Measurements from ENCODE around the gene DTNA.
"Not testable (repeated sequence)": the region's sequence is repeated elsewhere in the genome, so short reads cannot be mapped to it uniquely, and the experiment has no call there.

Gene DTNA

DNA sequence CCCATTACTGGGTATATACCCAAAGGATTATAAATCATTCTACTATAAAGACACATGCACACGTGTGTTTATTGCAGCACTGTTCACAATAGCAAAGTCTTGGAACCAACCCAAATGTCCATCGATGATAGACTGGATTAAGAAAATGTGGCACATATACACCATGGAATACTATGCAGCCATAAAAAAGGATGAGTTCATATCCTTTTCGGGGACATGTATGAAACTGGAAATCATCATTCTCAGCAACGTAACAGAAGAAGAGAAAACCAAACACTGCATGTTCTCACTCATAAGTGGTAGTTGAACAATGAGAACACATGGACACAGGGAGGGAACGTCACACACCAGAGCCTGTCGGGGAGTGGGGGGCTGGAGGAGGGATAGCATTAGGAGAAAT, 15.6 kb downstream of the DTNA start:
- DNase-seq (ENCODE audit: low spot score) = not testable (repeated sequence)

DNA sequence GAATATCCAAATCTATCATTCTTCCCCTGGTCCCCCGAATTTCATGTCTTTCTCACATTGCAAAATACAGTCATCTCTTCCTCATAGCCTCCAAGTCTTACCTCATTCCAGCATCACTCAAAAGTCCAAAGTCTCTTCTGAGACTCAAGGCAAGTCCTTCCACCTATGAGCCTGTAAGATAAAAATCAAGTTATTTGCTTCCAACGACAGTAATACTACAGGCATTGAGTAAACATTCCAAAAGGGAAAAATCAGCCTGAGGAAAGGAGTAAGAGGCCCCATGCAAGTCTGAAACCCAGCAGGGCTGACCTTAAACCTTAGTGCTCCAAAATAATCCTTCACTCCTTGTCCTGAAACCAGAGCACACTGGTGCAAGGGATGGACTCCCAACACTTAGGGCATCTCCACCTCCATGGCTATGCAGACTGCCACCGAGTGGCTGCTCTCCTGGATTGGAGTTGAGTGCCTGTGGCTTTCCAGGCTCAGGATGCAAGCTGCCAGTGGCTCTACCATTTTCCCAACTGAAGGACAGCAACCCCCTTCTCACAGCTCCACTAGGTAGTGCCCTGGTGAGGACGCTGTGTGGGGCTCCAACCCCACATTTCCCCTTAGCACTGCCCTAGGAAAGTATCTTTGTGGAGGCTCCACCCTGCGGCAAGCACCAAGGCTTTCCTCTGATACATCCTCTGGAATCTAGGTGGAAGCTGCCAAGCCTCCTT, 16.3 kb downstream of the DTNA start:
- no peak for DNase-seq (ENCODE audit: low spot score)

DNA sequence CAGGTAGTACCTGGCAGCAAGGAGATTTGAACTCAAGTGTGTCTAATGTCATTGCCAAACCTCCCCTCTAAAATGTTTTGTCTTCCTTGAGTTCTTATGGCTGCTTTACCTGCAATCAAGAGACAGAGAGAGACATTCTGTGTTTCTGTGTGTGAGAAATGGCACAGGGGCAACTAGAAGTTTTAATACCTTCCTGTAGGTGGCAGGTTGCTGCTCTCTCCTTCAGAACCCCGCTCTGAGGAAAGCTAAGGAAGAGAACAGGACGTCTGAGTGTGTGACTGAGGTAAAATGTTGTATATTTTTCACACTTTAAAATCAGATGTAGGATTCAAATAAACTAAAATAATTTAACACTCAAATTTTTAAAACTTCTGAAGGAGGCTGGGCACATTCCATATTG, 19.2 kb downstream of the DTNA start:
- peak; percentile 60 for DNase-seq (ENCODE audit: low spot score)

DNA sequence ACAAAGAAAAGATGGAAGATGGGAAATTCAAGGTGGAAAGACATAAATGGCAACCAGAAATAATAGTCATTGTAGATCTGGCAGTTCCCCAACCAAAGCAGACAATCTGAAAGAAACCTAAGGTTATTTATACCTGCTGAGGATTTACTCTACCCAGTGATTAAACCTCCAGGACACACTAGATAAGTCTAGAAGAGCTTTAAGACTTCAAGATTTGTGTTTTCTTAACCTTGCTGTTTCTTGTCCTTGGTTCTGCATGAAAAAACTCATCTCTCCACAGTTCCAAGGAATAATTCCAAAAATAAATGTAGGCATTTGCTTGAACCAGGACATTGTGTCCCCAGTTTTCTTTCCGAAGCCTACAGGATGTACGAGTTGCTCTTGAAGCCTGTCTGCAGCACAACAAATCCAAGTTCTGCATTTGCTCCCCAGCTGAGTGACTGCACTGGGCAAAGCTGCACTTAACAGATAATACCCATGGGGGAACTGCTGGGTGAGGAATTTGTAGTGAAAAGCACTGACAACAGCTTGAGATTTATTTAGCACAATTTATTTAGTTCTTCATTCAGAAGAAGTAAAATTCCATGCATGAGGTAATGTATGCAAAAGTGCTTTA, 19.8 kb downstream of the DTNA start:
- DNase-seq (ENCODE audit: low spot score) = peak; percentile 24

DNA sequence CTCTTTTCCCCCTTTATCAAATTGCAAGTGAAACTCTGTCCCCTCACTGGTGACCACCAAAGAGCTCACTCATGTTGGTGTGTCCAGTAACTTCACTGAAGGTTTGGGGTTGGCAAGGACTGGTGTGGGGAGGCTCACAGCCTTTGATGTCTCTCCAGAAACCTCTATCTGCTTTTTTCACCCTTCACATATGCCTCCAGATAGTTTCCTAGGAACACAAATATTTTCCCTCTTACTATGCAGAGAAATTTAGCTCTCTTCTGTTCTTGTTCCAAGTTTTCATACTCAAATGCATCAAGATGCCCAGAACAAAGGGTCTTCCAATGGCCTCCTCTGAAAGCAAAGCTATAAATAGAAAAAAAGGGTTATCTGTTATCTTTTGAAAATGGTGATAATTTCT, 20.7 kb downstream of the DTNA start:
- DNase-seq (ENCODE audit: low spot score) = no peak

DNA sequence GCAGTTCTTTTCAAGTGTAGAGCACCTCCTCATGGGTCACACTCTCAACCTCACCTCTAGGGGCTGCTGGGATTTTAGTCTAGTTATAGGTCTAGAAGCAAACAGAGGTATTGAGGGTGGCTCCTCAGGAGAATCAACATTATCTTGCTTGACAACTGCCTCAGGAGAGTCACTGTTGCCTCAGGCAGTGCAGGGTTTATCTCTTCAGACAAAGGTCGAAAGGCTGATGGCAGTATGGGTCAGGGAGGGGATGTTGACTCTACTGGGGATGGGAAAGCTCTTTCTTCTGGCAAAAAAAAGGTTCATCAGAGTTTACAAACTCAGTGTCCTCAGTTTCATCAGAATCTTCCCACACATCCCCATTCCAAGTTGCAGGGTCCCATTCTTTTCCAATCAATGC, 24.0 kb downstream of the DTNA start:
- DNase-seq (ENCODE audit: low spot score) = no peak

DNA sequence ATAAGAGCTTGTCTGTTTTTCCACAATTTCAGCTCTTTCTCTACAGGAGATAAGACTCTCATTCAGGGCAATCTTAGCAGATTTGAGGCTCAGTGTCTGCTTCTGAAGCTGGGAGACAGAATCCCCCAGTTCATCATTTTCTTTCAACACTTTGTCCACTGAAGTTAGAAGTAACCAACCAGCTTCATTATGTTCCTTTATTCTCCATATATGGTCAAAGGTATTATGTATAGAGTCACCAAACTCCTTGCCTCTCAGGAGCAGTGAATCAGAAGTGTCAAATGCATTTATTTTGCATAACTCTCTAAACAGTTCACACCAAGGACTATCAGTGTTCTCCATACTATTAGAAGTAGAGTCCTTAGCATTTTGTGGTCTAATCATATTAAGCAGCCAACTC, 24.4 kb downstream of the DTNA start:
- DNase-seq (ENCODE audit: low spot score) = not testable (repeated sequence)

DNA sequence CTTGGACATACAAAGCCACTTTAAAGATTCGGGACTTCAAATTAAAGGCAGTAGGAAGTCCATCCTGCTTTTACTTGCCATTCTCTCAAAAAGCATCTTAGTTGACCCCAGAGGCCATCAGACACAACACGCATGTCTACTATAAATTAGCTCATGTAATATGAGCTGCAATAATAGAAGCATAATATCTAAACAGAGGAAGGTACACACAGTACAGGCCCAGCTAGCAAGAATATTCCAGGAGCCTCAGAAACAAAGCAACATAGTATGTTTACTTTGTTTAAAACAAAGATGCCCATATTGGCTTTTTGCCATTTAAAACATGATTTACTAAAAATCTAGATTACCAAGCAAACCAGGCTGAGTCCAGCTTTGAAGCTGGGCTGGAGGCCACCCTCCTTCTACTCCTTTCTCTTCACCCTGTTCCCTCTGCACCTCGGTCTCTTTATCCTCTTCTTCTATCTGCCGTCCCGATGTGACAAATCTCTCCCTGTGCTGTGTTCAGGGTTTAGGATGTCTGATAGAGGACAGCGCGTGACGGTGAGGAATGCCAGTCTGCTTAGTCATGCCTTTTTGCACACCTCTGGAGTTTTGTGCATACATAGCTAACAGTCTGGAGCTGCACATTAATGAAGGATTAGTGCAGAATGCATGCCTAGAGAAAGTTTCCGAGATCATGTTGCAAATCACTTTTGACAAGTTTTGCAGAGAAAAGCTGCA, 28.2 kb downstream of the DTNA start:
- no peak for DNase-seq (ENCODE audit: low spot score)

DNA sequence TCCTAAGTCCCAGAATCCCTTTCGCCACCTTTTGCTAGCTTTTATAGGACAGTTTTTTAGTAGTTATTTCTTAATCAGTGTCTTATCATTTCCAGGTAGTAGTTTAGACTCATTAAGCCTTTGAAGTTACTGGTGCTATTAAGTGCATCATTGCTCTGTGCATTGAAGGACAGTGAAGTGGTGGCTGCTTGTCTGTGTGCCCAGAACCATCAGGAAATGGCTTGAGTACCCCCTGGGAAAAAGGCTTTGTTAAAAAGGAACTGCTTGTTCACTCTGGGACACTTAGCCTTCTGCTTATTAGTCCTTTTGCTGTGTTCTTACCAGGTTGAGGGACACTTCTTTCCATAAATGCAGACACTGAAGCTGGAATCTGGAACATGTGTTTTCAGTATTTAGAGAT, 30.0 kb downstream of the DTNA start:
- no peak for DNase-seq (ENCODE audit: low spot score)

DNA sequence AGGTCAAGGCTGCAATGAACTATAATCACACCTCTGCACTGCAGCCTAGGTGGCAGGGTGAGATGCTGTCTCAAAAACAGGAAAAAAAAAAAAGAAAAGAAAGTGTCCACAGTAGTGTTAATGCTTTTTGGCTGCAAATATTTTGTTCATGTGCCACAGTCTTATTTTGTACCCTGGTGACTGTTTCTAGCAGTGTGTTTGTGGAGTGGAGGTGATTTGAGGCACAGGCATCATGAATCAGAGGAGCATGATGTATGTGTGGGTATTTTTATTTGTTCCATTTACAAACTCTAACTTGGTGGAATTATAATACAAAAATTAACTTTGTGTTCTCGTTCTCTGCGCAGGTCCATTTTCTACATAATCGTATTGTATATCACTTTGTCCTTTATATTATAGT, 30.6 kb downstream of the DTNA start:
- no peak for DNase-seq (ENCODE audit: low spot score)

DNA sequence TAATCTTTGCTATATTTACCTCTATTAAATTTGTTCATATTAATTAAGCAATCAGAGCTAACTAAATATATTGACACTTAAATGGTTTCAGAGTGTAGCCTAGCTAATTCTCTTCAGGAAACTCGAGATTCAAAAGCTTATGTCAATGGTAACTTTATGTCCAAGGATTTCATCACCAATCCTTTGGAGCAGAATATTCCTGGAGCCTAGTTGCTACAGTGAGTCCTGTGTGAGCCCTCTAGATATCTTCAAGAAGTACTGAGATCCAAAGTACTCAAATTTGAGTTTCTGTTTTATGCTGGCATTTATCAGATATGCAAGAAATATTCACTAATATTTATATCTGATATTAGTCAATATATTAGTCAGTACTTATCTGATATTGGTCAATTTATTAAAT, 31.3 kb downstream of the DTNA start:
- no peak for DNase-seq (ENCODE audit: low spot score)

DNA sequence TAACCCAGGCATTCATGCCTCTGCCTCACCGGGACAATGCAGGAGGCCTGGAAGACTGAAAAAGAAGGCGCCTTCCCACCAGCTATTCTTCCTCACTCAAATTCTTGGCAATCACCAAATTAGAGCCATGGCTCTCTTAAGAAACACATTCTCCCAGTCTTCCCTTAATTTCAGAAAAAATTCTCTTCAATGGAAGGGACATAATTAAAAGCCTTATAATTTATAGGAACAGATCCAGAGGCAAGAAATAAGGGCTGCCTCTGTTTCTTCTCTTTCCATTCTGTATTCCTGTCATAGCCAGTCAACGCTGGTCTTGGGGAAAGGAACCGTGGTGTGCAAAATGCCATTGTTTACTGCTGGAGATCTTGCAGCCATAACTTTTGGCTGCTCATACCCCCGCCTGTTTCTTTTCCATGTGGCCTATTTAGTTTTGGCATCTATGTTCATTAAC, 32.8 kb downstream of the DTNA start:
- DNase-seq (ENCODE audit: low spot score) = no peak

DNA sequence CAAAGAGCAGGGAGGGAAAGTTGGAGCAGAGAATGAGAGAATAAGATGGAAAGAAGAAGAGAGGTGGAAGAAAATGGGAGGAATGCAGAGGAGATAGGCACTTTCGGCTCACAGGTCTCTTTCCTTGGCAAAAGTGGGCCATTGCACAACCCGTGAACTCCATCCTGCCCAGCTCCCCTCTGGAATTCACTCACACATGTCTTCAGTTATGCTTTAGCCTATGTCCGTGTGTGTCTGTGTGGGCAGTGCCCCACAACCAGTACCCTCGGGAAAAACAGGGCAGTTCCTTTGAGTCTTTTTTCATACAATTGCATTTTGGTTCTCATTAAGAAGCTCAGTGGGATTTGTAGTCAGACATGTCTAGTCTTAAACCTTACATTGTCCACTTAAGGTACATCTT, 34.5 kb downstream of the DTNA start:
- DNase-seq (ENCODE audit: low spot score) = no peak

DNA sequence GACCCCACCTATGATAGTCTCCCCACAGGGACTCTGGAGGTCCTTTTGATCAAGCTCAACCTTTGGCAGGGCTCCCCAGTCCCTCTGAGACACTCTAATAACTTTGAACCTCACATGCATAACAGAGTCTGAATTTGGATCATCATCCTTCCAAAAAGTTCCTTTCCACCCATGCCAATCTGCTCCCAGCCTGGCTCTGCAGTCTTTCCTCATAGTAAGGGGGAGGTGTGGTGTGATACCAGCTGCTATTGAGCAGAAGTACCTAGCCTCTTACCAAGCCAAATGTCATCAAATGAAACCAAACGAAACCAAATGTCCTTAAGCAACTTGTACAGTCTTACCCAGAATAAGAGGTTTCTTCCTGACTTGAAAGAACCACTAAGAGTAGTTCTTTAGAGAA, 36.5 kb downstream of the DTNA start:
- DNase-seq (ENCODE audit: low spot score) = no peak

DNA sequence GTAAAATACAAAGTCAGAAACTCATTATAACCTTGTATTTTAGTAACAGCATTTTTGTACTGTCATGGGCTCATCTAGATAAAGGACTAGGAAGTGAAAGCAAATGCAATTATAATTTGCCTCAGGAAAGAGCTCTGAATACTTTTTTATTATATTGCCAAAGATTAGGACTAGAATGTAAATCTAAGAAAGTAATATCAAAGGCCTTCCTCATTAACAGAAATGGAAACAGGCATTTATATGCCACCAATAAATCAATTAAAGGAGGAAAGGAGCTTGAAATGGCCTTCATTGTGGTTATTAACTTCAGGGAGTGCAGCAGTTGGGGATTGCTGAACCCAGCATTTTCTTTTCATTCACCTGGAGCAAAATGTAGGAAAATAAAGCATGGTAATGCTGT, 39.6 kb downstream of the DTNA start:
- no peak for DNase-seq (ENCODE audit: low spot score)

DNA sequence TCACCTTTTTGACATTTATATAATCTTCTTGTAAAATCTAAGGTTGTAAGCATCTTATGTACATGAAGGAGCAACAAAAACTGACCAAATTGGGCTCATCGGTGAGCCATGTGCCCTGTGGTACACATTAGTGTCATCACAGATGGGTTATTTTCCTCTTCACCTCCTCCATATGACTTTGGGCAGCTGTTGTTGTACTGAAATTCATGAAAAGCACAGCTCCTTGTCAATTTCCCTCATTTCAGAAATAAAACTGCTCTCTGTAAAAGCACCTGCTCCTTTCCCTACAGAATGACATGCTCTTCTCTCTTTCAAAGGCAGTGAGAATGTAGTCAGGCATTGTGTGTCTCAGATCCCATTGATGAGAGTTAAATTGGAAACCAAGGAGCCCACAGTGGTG, 42.0 kb downstream of the DTNA start:
- DNase-seq (ENCODE audit: low spot score) = no peak

DNA sequence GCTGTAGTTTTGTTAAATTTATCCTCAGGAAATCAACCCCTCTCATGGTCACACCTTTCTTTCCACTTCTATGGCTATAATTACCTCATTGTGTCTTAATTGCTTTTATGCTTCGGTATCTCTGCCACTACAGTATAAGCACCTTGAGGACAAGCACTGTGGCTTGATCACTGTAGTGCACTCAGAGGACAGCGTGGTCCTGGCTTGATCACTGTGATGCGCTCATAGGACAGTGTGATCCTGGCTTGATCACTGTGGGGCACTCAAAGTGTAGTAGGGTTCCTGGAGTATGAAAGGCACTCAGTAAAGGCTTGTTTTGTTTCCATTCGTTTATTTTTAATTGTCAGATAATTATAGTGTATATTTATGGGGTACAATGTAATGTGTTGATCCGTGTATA, 44.2 kb downstream of the DTNA start:
- no peak for DNase-seq (ENCODE audit: low spot score)

DNA sequence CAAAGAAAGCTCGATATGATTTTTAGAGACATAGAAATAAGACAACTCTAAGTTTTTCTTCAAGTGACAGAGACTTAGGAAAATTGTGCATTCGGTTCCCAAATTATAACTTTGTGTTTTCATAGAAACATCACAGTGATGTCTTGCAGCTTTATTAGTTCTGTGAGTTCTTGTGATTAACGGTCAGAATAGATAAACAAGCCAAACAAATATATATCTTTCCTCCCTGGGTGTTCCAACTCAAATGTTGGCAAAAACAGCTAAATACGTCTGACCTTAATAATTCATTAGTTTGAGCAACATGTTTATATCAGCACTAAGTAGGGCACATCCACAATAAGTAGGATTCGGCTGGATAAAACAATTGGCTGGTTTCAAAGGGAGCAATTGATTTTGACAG, 47.6 kb downstream of the DTNA start:
- no peak for DNase-seq (ENCODE audit: low spot score)

DNA sequence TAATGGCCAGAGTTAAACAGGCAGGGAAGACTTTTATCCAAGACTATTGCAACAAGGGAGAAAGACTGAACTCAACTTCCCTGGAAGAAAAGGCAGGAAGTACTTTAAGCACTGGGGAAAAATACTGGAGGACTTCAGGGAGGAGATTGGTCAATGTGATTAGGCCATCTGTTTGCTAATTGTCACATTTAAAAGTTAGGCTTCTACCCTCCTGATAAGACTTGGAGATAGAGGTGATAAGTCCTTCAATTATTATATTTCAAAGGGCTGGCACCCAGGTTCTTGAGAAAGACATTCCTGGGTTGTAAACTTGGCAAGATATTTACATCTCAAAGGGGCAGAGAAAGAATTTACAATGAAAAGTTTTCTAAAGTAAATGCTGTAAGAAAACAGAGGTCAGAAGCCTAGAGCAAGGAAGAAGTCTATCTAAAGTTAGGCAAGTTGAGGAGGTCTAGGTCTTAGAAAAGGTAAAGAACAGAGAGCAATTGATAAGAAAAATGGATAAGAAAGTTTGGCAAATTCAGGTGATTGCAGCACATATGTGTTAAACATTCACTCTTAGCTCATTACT, 48.4 kb downstream of the DTNA start:
- DNase-seq (ENCODE audit: low spot score) = no peak

DNA sequence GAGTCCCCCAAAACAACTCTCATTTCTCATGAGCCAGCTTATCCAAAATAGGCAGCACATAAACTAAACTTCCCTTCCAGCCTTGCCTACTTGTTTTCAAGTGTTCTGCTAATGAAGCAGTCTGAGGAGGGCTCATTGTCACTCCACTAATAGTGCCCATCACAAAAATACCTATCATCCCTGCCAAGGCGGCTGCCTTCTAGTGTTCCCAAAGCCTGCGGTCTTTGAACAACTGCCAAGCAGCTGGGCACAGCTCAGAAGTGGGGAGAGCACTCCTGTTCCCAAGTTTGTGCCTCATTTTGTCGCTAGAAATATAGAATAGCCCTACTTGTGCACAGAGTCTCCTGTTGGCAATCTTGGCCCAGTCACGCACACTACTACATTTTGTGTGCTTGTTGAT, 50.3 kb downstream of the DTNA start:
- no peak for DNase-seq (ENCODE audit: low spot score)

DNA sequence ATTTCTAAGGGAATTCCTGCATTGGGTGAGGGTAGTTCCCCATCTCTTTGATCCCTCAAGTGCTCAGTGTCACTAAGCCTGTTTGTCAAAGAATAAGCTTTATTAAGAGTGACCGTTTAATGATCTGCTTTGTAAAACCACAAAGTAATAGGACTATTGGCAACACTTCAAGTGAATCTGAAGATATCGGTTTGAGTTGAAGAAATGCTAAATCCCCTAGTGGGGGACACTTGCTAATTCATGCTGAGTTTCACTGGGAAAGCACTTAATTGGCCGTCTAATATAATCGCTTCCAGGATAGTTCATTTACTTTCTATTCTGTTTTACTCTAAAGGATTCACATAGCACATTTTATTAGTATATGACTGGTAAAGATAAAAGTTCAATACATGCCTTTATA, 54.4 kb downstream of the DTNA start:
- no peak for DNase-seq (ENCODE audit: low spot score)

DNA sequence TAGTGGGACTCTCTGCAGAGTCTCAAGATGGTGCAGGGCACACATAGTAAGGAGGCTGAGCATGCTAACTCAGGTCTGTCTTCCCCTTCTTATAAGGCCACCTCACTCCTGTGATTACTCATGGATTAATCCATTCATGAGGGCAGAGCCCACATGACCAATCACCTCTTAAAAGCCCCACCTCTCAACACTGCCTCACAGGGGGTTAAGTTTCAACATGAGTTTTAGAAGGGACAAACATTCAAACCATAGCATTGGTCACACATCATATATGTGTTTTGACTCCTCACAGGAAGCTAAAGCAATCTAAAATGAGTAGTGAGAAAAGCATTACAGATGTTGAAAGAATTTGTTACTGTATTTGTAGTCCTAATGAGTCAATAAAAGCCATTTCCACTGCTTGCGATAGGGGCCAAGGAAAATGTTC, 57.5 kb downstream of the DTNA start:
- DNase-seq (ENCODE audit: low spot score) = no peak

DNA sequence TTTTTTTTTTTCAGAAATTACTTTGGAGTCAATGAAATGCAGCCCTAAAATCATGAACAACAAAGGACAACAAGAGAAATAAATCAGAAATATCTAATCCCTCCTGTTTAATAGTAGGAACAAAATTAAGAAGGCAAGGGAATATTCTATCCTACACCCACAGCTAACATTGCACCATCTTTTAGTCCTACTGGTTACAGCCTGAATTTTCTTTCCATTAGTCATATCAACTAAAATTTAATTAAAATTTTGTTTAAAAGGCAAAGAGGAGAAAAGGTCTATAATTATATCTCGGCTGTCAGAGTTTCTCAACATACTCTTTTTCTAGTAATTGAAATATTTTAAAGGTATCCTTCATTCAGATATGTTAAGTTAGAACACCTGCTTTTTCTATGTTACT, 61.9 kb downstream of the DTNA start:
- no peak for DNase-seq (ENCODE audit: low spot score)
